Right lobe of liver (tissue), 6 donors: Measurements from ENCODE around the gene PRR12. TPM values are rescaled to one million over a fixed set of nuclear protein-coding genes. Genes with fewer than 3 reads are reported as not detected.
A peak's percentile ranks its signal among the peaks of the same experiment; 100 is the strongest.

Experiments used
- ATAC-seq, 4 donors: fragments of 200-7000 bp; cut with Tn5 transposase; one replicate each; pipeline ENCODE4 v1.9.1; 2020; ENCODE audit warnings: mild to moderate bottlenecking in 4 of 4, moderate library complexity in 4 of 4
- DNase-seq, 3 donors: peaks; one replicate each; pipeline ENCODE4 v3.0.0-alpha.2; 2020
- H3K27ac ChIP-seq, 3 donors: fragments of 200-600 bp; one replicate each; pipeline ENCODE4 v1.8.0; 2022
- H3K27me3 ChIP-seq, 2 donors: fragments of 200-600 bp; one replicate each; pipeline ENCODE4 v1.8.0; 2022
- H3K36me3 ChIP-seq, 4 donors: fragments of 200-600 bp; sonication (generic) in 1 of 4; one replicate each; pipeline versions ENCODE4 v1.5.1 to v1.8.0; 2017 to 2022; ENCODE audit warnings: control low read depth in 1 of 4
- H3K4me1 ChIP-seq, 4 donors: fragments of 200-600 bp; sonication (generic) in 1 of 4; one replicate each; pipeline versions ENCODE4 v1.5.1 to v1.8.0; 2017 to 2022; ENCODE audit warnings: control low read depth in 1 of 4
- H3K4me3 ChIP-seq, 3 donors: fragments of 200-600 bp; one replicate each; pipeline ENCODE4 v1.8.0; 2022
- H3K9me3 ChIP-seq, 4 donors: fragments of 200-600 bp; sonication (generic) in 1 of 4; one replicate each; pipeline versions ENCODE4 v1.5.1 to v1.8.0; 2017 to 2022; ENCODE audit warnings: control low read depth in 1 of 4
- POLR2A ChIP-seq: fragments of 450-650 bp; IDR thresholded peaks from one replicate; pipeline ENCODE4 v1.6.1; 2017; ENCODE audit warnings: antibody characterized with exemption, mild to moderate bottlenecking
- WGBS: methylation state at CpG from one replicate; pipeline ENCODE4 v1.1.6; 2018; ENCODE audit warnings: low coverage, low lambda C conversion rate; ENCODE audit not compliant: insufficient coverage; ENCODE audit errors: missing lambda C conversion rate; 5-methylcytosine and 5-hydroxymethylcytosine counted together
- intact Hi-C, 2 donors: fragments of 100-400 bp; cut with DNase I; formaldehyde crosslinking; loops; one replicate each; pipeline versions ENCODE4 v1.11.2 to v1.14.1; 2022
- total RNA-seq, 6 experiments: library from RNA; depleted of rRNA in 2 of 6; stranded (reverse); fragments of >200 nt in 2 of 6; fragmentation: NEBNext Ultra II Directional in 3 of 6; extraction: Animal tissue kit (Norgen Biotek cat#: 25700) in 3 of 6; gene quantifications; one replicate each; pipeline versions ENCODE4 v1.1.0 to v1.2.4, GENCODE V29; 2016 to 2023
- TF ChIP-seq, protein P1 (sequence below), 4 donors: fragments of 200-600 bp in 3 of 4; fragments of 450-650 bp in 1 of 4; IDR thresholded peaks; one replicate each; pipeline versions ENCODE4 v1.5.1 to v1.8.0; 2016 to 2022; ENCODE audit warnings: antibody characterized with exemption in 4 of 4, mild to moderate bottlenecking in 2 of 4
- donor health status: DM: no; HTN: yes; CAD: no.
- donor health status: DM: no; HTN: no; CAD: no.
- donor health status: DM: no; HTN: no; CAD: no.
- donor health status: DM: no; HTN: yes; CAD: no.
- donor health status: DM: no; HTN: yes; CAD: no.

Gene PRR12
- total RNA-seq, 6 experiments from 2014 or later, result 4.0 to 8.5 (median 5.5) TPM

DNA sequence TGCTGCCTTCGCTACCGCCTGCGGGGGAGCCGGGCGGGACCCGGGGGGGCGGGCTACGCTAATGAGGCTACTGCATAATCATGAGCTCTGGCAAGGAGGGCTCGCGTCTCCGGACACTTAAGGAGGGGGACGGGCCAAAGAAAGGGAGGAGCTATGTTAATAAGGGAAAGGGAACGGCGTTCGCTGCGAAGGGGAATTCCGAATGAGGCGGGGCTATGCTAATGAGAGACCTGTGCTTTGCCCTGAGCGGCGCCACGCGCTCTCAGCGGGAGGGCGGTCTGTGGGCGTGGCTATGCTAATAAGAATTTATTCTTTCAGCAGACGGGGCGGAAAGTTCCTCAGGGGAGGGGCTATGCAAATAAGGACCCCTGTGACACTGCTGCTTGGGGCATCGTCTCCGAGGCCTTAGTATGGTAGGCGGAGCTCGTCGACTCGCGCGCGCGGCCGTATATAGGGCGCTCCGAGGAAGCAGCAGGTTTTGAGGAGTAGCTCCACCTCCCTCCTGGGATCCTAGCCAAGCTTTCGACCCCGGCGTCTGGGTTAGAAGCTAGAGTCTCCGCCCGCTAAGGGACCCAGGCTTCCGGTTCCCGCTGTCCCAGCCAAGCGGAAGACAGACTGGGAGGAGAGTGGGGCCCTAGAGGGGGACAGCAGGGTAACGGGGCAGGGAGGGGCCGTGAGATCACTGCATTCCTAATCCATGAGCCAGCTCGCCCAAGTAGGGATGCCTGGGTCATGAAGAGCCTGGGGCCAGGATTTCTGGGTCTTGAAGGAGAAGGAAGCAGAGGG lies 49.3 kb downstream of the PRR12 start, which contains the start of gene RRAS:
RRAS (minus strand) TSS at position 31 of the 786 bp plus-strand sequence. CDS start 45 bp downstream, outside the sequence.
- intact Hi-C loops, result no loop called here
- peak; percentile 92 for TF ChIP-seq POLR2A
- TF ChIP-seq, protein P1, sequence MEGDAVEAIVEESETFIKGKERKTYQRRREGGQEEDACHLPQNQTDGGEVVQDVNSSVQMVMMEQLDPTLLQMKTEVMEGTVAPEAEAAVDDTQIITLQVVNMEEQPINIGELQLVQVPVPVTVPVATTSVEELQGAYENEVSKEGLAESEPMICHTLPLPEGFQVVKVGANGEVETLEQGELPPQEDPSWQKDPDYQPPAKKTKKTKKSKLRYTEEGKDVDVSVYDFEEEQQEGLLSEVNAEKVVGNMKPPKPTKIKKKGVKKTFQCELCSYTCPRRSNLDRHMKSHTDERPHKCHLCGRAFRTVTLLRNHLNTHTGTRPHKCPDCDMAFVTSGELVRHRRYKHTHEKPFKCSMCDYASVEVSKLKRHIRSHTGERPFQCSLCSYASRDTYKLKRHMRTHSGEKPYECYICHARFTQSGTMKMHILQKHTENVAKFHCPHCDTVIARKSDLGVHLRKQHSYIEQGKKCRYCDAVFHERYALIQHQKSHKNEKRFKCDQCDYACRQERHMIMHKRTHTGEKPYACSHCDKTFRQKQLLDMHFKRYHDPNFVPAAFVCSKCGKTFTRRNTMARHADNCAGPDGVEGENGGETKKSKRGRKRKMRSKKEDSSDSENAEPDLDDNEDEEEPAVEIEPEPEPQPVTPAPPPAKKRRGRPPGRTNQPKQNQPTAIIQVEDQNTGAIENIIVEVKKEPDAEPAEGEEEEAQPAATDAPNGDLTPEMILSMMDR (IDR thresholded peaks at IDR 0.05), result no peak
- ATAC-seq, result peak; percentile 67 to 82 (median 78)
- H3K4me1 ChIP-seq, result peaks cover 0 to 15% (median 8%) of the 10 kb centered on the region in 4 donors
- H3K36me3 ChIP-seq, result peaks cover 0 to 4% (median 0%) of the 10 kb centered on the region in 4 donors
- peak within 1 kb of the TSS; percentile 40 to 93 (median 58) for H3K4me3 ChIP-seq
- H3K27ac ChIP-seq, result peak within 1 kb of the TSS; percentile 86 to 98 (median 93)
- under 1% methylated on average over 29 of the region's 51 CpGs for WGBS
- H3K9me3 ChIP-seq, result no peaks in the 10 kb centered on the region
- no peaks in the 10 kb centered on the region for H3K27me3 ChIP-seq
- DNase-seq, result peak; percentile 100

DNA sequence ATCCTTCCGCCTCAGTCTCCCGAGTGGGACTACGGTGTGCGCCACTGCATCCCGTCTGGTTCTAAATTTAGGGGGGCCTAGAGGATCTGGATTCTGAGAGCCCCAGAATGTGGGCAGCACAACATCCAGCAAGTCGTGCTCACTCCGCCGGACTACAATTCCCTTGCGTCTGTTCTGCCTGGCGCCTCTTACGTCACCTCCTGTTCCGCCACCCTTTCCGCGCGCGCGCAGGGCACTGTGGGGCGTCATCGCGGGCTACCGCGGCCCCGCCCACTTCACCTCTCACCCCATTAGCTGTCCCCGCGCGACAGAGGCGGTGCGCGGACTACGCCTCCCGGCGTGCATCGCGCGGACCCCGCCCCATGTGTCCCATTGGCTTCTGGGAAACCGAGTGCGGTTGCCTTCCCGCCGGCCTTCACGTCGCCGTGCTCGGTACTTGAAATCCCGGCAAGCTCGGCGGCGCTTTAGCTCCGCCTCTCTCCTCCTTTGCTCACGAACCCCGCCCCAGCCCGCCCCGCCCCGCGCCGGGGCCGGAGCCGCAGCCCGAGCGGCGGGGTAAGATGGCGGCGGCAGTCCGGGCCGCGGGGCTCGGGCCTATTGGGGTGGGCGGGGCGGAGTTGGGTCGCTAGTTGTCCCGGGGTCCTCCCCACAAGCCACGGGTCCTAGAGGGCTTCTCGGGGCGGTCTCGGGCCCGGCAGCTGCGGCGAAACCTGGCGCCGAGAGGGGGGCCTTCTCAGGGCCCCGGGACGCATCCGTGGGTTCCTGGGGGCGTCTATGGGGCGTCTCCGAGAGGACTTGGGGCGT lies 50.9 kb downstream of the PRR12 start, which contains the start of gene SCAF1:
SCAF1 (plus strand) TSS at position 522 of the 804 bp plus-strand sequence. CDS start 2,818 bp downstream, outside the sequence.
- H3K4me1 ChIP-seq, result peaks cover 0 to 15% (median 8%) of the 10 kb centered on the region in 4 donors
- H3K27me3 ChIP-seq, result no peaks in the 10 kb centered on the region
- 0% methylated on average over 10 of the region's 87 CpGs for WGBS
- peak; percentile 73 to 81 (median 81) for ATAC-seq
- H3K4me3 ChIP-seq, result peak within 1 kb of the TSS; percentile 93 to 96 (median 96)
- peaks cover 0 to 13% (median 2%) of the 10 kb centered on the region in 4 donors for H3K36me3 ChIP-seq
- TF ChIP-seq, protein P1 (IDR thresholded peaks at IDR 0.05), result no peak
- TF ChIP-seq POLR2A, result peak; percentile 90
- peak within 1 kb of the TSS; percentile 86 to 98 (median 93) for H3K27ac ChIP-seq
- intact Hi-C loops, result no loop called here
- peak; percentile 99 for DNase-seq
- H3K9me3 ChIP-seq, result no peaks in the 10 kb centered on the region

DNA sequence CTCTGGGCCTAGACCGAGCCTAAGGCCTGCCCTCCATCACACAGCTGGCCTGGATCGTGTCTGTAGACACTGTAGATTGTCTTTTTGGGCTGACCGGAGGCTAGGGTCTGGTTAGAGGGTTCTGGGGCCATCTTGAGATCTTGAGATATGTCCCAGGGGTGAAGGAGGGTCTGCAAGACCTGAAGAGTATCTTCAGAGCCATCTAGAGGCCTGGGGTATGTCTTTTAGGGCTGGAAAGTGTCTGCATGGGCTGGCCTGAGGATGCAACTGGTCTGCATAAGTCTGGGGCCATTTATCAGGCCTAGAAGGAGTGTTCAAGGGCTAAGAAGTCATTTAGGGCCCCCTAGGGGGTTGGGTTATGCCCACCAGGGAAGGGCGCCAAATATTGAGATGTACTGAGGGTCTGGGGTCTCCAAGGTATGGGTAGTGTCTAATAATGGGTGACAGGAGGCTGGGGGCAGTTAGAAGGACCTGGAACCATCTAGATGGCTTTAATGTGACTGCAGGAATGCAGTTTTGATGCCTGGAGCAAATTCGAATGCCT lies 51.6 kb downstream of the PRR12 start:
- H3K4me3 ChIP-seq, result peak overlapping the region; percentile 93 to 96 (median 96)
- peaks cover 0 to 19% (median 2%) of the 10 kb centered on the region in 4 donors for H3K36me3 ChIP-seq
- H3K9me3 ChIP-seq, result no peaks in the 10 kb centered on the region
- DNase-seq (no peak), ATAC-seq (no peak)
- H3K27ac ChIP-seq, result peak overlapping the region; percentile 75 to 87 (median 83)
- no peaks in the 10 kb centered on the region for H3K27me3 ChIP-seq
- WGBS, result 3% methylated on average over 3 of the region's 5 CpGs
- TF ChIP-seq, protein P1 (IDR thresholded peaks at IDR 0.05), result no peak
- TF ChIP-seq POLR2A, result no peak
- peaks cover 0 to 15% (median 8%) of the 10 kb centered on the region in 4 donors for H3K4me1 ChIP-seq
- intact Hi-C loops, result no loop called here

DNA sequence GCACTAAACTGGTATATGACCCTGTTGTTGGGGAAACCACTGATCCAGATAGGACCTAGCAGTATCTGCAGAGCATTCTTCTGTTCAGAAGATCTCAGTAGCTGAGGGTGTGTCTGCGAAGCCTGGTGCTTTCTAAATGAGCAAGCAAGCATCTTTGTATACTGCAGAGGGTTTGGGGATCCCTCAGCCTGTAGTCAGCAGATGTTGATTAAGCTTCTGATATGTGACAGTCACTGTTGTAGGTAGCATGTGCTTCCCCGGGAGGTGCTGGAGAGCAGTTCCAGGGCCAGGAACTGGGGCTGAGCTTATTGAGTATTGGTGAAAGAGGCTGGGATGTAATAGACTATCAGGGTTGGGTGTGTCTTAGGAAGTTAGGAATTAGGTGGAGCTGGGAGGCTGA lies 52.5 kb downstream of the PRR12 start:
- no peaks in the 10 kb centered on the region for H3K9me3 ChIP-seq
- no peak overlapping the region for H3K4me3 ChIP-seq
- no peak for DNase-seq

More for the DNA sequence above, 52.5 kb downstream of the PRR12 start:
- no peak overlapping the region for H3K27ac ChIP-seq
- H3K27me3 ChIP-seq, result no peaks in the 10 kb centered on the region
- intact Hi-C loops, result no loop called here
- no peak for TF ChIP-seq POLR2A
- TF ChIP-seq, protein P1 (IDR thresholded peaks at IDR 0.05), result no peak
- H3K4me1 ChIP-seq, result peaks cover 0 to 15% (median 8%) of the 10 kb centered on the region in 4 donors
- WGBS, result 71% methylated on average over 2 of the region's 2 CpGs
- no peak for ATAC-seq
- peaks cover 0 to 22% (median 2%) of the 10 kb centered on the region in 4 donors for H3K36me3 ChIP-seq
